Neural progenitor cell (in vitro differentiated cells): ENCODE data around the gene RENBP. TPM values are rescaled to one million over a fixed set of nuclear protein-coding genes. Genes with fewer than 3 reads are reported as not detected.

Source experiments
- DNase-seq: peaks from one replicate; pipeline ENCODE4 v3.0.0-alpha.2; 2016; ENCODE audit warnings: low spot score
- H2AFZ ChIP-seq: fragments of 200-600 bp; sonication (generic); replicated peaks from 2 replicates; pipeline ENCODE4 v1.6.1; 2016; ENCODE audit warnings: antibody characterized with exemption
- H3F3A ChIP-seq: fragments of 200-600 bp; sonication (generic); 2 replicates; pipeline ENCODE4 v1.6.1; 2016; ENCODE audit warnings: antibody characterized with exemption, low read depth
- H3K27ac ChIP-seq: fragments of 200-600 bp; sonication (generic); 2 replicates; pipeline ENCODE4 v1.5.1; 2016; ENCODE audit warnings: mild to moderate bottlenecking
- H3K27me3 ChIP-seq: fragments of 200-600 bp; sonication (generic); 2 replicates; pipeline ENCODE4 v1.6.1; 2016; ENCODE audit warnings: mild to moderate bottlenecking, moderate library complexity
- H3K36me3 ChIP-seq: fragments of 200-600 bp; sonication (generic); 2 replicates; pipeline ENCODE4 v1.5.1; 2016
- H3K4me1 ChIP-seq: fragments of 200-600 bp; sonication (generic); 2 replicates; pipeline ENCODE4 v1.6.1; 2016; ENCODE audit warnings: mixed run types
- H3K4me2 ChIP-seq: fragments of 200-600 bp; sonication (generic); 2 replicates; pipeline ENCODE4 v1.6.1; 2016
- H3K4me3 ChIP-seq: fragments of 200-600 bp; sonication (generic); 2 replicates; pipeline ENCODE4 v1.5.1; 2016
- H3K79me2 ChIP-seq: fragments of 200-600 bp; sonication (generic); 2 replicates; pipeline ENCODE4 v1.6.1; 2016; ENCODE audit warnings: low read depth
- H3K9ac ChIP-seq: fragments of 200-600 bp; sonication (generic); 2 replicates; pipeline ENCODE4 v1.6.1; 2016
- H3K9me3 ChIP-seq: fragments of 200-600 bp; sonication (generic); 2 replicates; pipeline ENCODE4 v1.5.1; 2016; ENCODE audit warnings: low read depth
- H4K20me1 ChIP-seq: fragments of 200-600 bp; sonication (generic); 2 replicates; pipeline ENCODE4 v1.6.1; 2016; ENCODE audit warnings: low read depth
- H3K27ac Mint-ChIP-seq: 3 replicates; pipeline ENCODE4 v1.8.0; 2021; ENCODE audit warnings: mixed read lengths
- H3K27me3 Mint-ChIP-seq: 2 replicates; pipeline ENCODE4 v1.8.0; 2022; ENCODE audit warnings: low read depth, mild to moderate bottlenecking, inconsistent platforms, moderate library complexity, mixed read lengths; ENCODE audit not compliant: insufficient read depth
- H3K36me3 Mint-ChIP-seq: 3 replicates; pipeline ENCODE4 v1.8.0; 2021; ENCODE audit warnings: mixed read lengths
- H3K4me1 Mint-ChIP-seq: 3 replicates; pipeline ENCODE4 v1.8.0; 2021; ENCODE audit warnings: mixed read lengths
- H3K4me3 Mint-ChIP-seq: 3 replicates; pipeline ENCODE4 v1.8.0; 2021; ENCODE audit warnings: mild to moderate bottlenecking, moderate library complexity, mixed read lengths
- H3K9me3 Mint-ChIP-seq: 3 replicates; pipeline ENCODE4 v1.8.0; 2020; ENCODE audit warnings: mixed read lengths
- EZH2 ChIP-seq: fragments of 200-600 bp; sonication (generic); IDR thresholded peaks from 2 replicates; pipeline ENCODE4 v1.6.1; 2017; ENCODE audit warnings: antibody characterized with exemption, mild to moderate bottlenecking, moderate library complexity
- EZH2phosphoT487 ChIP-seq: fragments of 200-600 bp; sonication (generic); IDR thresholded peaks from 2 replicates; pipeline ENCODE4 v1.6.1; 2017; ENCODE audit warnings: antibody characterized with exemption
- total RNA-seq: library from RNA; depleted of rRNA; stranded (reverse); fragments of >200 nt; gene quantifications from 2 replicates; pipeline ENCODE4 v1.2.3, GENCODE V29; 2015; ENCODE audit warnings: low replicate concordance
- TF ChIP-seq, protein P1 (sequence below): fragments of 200-600 bp; sonication (generic); IDR thresholded peaks from 2 replicates; pipeline ENCODE4 v1.5.1; 2017; ENCODE audit warnings: antibody characterized with exemption, mild to moderate bottlenecking

Gene RENBP
- total RNA-seq, 1 donor from 2014 or later: 5.4 TPM

DNA sequence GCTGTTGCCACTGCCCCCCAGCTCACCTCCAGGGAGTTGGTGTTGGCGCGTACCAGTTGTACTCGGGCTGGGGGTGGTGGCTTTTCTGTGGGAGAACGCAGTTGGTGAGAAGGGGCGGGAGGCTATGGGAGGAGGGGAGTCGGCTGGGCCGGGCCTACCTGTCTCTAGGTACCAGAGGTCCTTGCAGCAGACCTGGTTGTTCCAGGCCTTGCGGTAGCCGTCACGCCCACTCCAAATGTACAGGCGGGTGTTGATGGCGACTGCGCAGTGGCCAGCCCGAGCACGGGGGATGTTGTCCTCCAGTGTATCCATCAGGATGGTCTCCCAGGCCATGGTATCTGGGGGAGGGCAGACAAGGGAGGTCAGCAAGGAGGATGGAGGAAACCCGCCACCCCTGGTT, 15.6 kb upstream of the RENBP start:
- no peaks in the 10 kb centered on the region for H3F3A ChIP-seq
- TF ChIP-seq, protein P1, sequence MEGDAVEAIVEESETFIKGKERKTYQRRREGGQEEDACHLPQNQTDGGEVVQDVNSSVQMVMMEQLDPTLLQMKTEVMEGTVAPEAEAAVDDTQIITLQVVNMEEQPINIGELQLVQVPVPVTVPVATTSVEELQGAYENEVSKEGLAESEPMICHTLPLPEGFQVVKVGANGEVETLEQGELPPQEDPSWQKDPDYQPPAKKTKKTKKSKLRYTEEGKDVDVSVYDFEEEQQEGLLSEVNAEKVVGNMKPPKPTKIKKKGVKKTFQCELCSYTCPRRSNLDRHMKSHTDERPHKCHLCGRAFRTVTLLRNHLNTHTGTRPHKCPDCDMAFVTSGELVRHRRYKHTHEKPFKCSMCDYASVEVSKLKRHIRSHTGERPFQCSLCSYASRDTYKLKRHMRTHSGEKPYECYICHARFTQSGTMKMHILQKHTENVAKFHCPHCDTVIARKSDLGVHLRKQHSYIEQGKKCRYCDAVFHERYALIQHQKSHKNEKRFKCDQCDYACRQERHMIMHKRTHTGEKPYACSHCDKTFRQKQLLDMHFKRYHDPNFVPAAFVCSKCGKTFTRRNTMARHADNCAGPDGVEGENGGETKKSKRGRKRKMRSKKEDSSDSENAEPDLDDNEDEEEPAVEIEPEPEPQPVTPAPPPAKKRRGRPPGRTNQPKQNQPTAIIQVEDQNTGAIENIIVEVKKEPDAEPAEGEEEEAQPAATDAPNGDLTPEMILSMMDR: no peak
- no peak overlapping the region for H2AFZ ChIP-seq
- no peaks in the 10 kb centered on the region for H3K9me3 ChIP-seq
- H3K9ac ChIP-seq: no peak overlapping the region
- H3K27ac Mint-ChIP-seq: no peak overlapping the region
- H3K9me3 Mint-ChIP-seq: no peaks in the 10 kb centered on the region
- peaks cover 10% of the 10 kb centered on the region for H4K20me1 ChIP-seq
- H3K4me2 ChIP-seq: no peak overlapping the region
- H3K27me3 Mint-ChIP-seq: peaks cover 4% of the 10 kb centered on the region
- H3K4me1 Mint-ChIP-seq: peaks cover 4% of the 10 kb centered on the region
- H3K36me3 ChIP-seq: no peaks in the 10 kb centered on the region
- no peak overlapping the region for H3K27ac ChIP-seq
- H3K4me1 ChIP-seq: no peaks in the 10 kb centered on the region
- DNase-seq: no peak
- H3K36me3 Mint-ChIP-seq: peaks cover 35% of the 10 kb centered on the region
- H3K4me3 ChIP-seq: no peak overlapping the region
- H3K4me3 Mint-ChIP-seq: no peak overlapping the region
- no peaks in the 10 kb centered on the region for H3K27me3 ChIP-seq
- peaks cover 27% of the 10 kb centered on the region for H3K79me2 ChIP-seq

DNA sequence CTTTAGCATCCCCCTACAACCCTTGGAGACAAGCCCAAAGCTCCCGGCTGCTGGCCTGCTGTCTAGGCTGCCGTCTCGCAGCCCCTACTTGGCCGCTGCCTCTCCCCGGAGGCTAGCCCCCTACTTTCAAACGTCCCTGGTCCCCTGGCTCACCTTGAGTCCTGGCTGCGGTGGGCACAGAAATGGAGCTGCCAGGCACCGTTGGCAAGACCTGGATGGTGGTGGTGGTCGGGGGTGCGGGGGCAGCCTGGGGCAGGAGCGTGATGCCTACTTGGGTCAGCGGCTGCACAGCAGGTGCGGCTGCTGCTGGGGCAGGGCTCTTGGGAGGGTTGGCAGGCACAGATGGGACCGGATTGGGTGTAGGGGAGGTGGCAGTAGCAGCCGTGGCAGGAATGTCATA, 15.2 kb upstream of the RENBP start:
- H3K27ac Mint-ChIP-seq: no peak overlapping the region
- H3K36me3 ChIP-seq: no peaks in the 10 kb centered on the region
- H3K9ac ChIP-seq: no peak overlapping the region
- H3K9me3 ChIP-seq: no peaks in the 10 kb centered on the region
- no peaks in the 10 kb centered on the region for H3K4me1 ChIP-seq
- no peak overlapping the region for H2AFZ ChIP-seq
- no peaks in the 10 kb centered on the region for H3K9me3 Mint-ChIP-seq
- H3K27me3 Mint-ChIP-seq: peaks cover 2% of the 10 kb centered on the region
- no peak overlapping the region for H3K4me3 Mint-ChIP-seq
- no peak overlapping the region for H3K27ac ChIP-seq
- H3K36me3 Mint-ChIP-seq: peaks cover 37% of the 10 kb centered on the region
- no peak for TF ChIP-seq EZH2
- TF ChIP-seq, protein P1: no peak
- H4K20me1 ChIP-seq: peaks cover 6% of the 10 kb centered on the region
- peaks cover 23% of the 10 kb centered on the region for H3K79me2 ChIP-seq
- H3F3A ChIP-seq: no peaks in the 10 kb centered on the region
- no peaks in the 10 kb centered on the region for H3K27me3 ChIP-seq
- H3K4me3 ChIP-seq: no peak overlapping the region
- no peak for DNase-seq
- no peak overlapping the region for H3K4me2 ChIP-seq
- H3K4me1 Mint-ChIP-seq: peaks cover under 1% of the 10 kb centered on the region

DNA sequence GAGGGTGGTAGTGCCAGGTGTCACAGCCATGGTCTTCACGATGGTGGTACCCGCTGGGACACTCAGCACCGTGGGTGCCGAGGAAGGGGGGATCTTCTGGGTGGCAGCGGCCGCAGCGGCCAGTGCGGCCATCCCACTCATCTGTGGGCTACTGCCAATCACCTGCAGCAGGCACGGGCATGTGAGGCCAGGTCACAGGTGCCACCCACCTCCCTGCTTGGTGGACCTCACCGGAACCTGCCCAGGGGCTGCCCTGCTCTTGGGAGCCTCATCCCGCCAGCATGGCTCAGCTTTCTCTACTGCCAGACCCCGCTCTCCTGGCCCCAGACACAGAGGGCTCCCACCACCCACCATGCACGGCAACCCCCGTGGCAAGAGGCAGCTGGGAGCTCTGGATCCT, 14.2 kb upstream of the RENBP start:
- peaks cover 12% of the 10 kb centered on the region for H3K79me2 ChIP-seq
- H3K9ac ChIP-seq: no peak overlapping the region
- no peak overlapping the region for H3K4me3 Mint-ChIP-seq
- no peaks in the 10 kb centered on the region for H3K4me1 ChIP-seq
- no peak overlapping the region for H3K27ac Mint-ChIP-seq
- DNase-seq: no peak
- H2AFZ ChIP-seq: no peak overlapping the region
- TF ChIP-seq, protein P1: no peak
- TF ChIP-seq EZH2: no peak
- TF ChIP-seq EZH2phosphoT487: no peak
- no peaks in the 10 kb centered on the region for H3K9me3 ChIP-seq
- H3F3A ChIP-seq: peaks cover 4% of the 10 kb centered on the region
- H3K4me3 ChIP-seq: no peak overlapping the region
- no peaks in the 10 kb centered on the region for H3K4me1 Mint-ChIP-seq
- H4K20me1 ChIP-seq: peaks cover 5% of the 10 kb centered on the region
- H3K27ac ChIP-seq: no peak overlapping the region
- peaks cover 2% of the 10 kb centered on the region for H3K27me3 Mint-ChIP-seq
- H3K27me3 ChIP-seq: no peaks in the 10 kb centered on the region
- no peaks in the 10 kb centered on the region for H3K9me3 Mint-ChIP-seq
- no peaks in the 10 kb centered on the region for H3K36me3 ChIP-seq
- H3K36me3 Mint-ChIP-seq: peaks cover 39% of the 10 kb centered on the region
- H3K4me2 ChIP-seq: no peak overlapping the region

DNA sequence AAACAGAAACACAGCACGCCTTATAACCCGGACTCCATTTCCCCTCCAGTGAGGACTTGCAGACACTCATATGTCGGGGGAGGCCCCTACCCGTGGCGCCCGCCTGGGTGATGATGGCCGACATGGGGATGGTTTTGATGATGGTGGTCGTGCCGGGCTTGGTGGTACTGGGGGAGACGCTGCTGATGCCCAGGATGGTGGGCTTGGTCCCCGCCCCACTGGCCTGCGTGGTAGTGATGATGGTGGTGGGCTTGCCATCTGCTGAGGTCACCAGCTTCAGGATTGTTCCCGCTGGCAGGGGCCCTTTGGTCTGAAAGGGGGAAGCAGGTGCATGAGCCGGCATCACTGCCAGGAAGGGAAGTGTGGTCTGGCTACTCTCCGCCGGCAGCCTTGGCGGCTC, 12.8 kb upstream of the RENBP start:
- Mint-ChIP-seq H3K9me3 (no peaks in the 10 kb centered on the region), H3K4me3 (no peak overlapping the region), H3K4me1 (peaks cover 6% of the 10 kb centered on the region), H3K27ac (no peak overlapping the region), H3K27me3 (no peaks in the 10 kb centered on the region), H3K36me3 (peaks cover 36% of the 10 kb centered on the region)
- Histone ChIP-seq H3K9ac (no peak overlapping the region), H3K4me2 (no peak overlapping the region), H3K4me3 (no peak overlapping the region), H3K36me3 (no peaks in the 10 kb centered on the region), H3K9me3 (no peaks in the 10 kb centered on the region), H3F3A (peaks cover 6% of the 10 kb centered on the region), H3K27ac (no peak overlapping the region), H3K4me1 (no peaks in the 10 kb centered on the region), H3K79me2 (peaks cover 11% of the 10 kb centered on the region), H3K27me3 (no peaks in the 10 kb centered on the region), H4K20me1 (peaks cover 6% of the 10 kb centered on the region), H2AFZ (no peak overlapping the region)
- TF ChIP-seq, protein P1: no peak
- TF ChIP-seq EZH2phosphoT487: no peak
- no peak for TF ChIP-seq EZH2
- no peak for DNase-seq
